Loucy (cell line): ENCODE measurements around the gene WWTR1.

Experiments used
- CTCF ChIP-seq: fragments of 200-600 bp; sonication (generic); conservative IDR thresholded peaks from 2 replicates; pipeline ENCODE4 v1.5.1; 2014; ENCODE audit warnings: mild to moderate bottlenecking, antibody characterized with exemption, low read length
- EZH2phosphoT487 ChIP-seq: fragments of 200-600 bp; IDR thresholded peaks from 2 replicates; pipeline ENCODE4 v1.6.1; 2018; ENCODE audit warnings: antibody characterized with exemption, mild to moderate bottlenecking, moderate library complexity, borderline replicate concordance

GRCh38 chr3:149635396-149635795, 22.4 kb downstream of the WWTR1 start:
- TF ChIP-seq CTCF (no peak), EZH2phosphoT487 (no peak)
